H9 (cell line): ENCODE results near the gene KCNK10. TPM values are rescaled to one million over a fixed set of nuclear protein-coding genes. Genes with fewer than 3 reads are reported as not detected.

Experiments used
- DNase-seq: peaks from one replicate; pipeline ENCODE4 v3.0.0-alpha.2; 2017
- H2AFZ ChIP-seq: one replicate; pipeline ENCODE4 v1.6.1; 2013; ENCODE audit warnings: mild to moderate bottlenecking, low read length, control low read depth, moderate library complexity
- H2AK5ac ChIP-seq: 2 replicates; pipeline ENCODE4 v1.6.1; 2013; ENCODE audit warnings: low read length, control low read depth, mixed read lengths; ENCODE audit not compliant: insufficient read length
- H2BK120ac ChIP-seq: one replicate; pipeline ENCODE4 v1.6.1; 2013; ENCODE audit warnings: low read depth, mild to moderate bottlenecking, low read length, control low read depth, inconsistent platforms; ENCODE audit not compliant: poor library complexity, severe bottlenecking
- H2BK12ac ChIP-seq: 2 replicates; pipeline ENCODE4 v1.6.1; 2013; ENCODE audit warnings: low read length, control low read depth, mixed read lengths, low read depth; ENCODE audit not compliant: insufficient read length
- H2BK15ac ChIP-seq: 2 replicates; pipeline ENCODE4 v1.6.1; 2013; ENCODE audit warnings: low read depth, low read length, control low read depth
- H2BK20ac ChIP-seq: one replicate; pipeline ENCODE4 v1.6.1; 2013; ENCODE audit warnings: low read depth, mild to moderate bottlenecking, low read length, control low read depth, inconsistent platforms; ENCODE audit not compliant: poor library complexity, severe bottlenecking
- H2BK5ac ChIP-seq: 2 replicates; pipeline ENCODE4 v1.6.1; 2013; ENCODE audit warnings: low read length, control low read depth, mixed read lengths; ENCODE audit not compliant: insufficient read length
- H3K14ac ChIP-seq: 2 replicates; pipeline ENCODE4 v1.6.1; 2013; ENCODE audit warnings: low read length, control low read depth; ENCODE audit not compliant: insufficient read depth
- H3K18ac ChIP-seq: 2 replicates; pipeline ENCODE4 v1.6.1; 2013; ENCODE audit warnings: low read depth, mild to moderate bottlenecking, mixed read lengths, low read length, control low read depth; ENCODE audit not compliant: insufficient read length
- H3K23ac ChIP-seq: 2 replicates; pipeline ENCODE4 v1.6.1; 2013; ENCODE audit warnings: low read length, control low read depth, mixed read lengths, low read depth; ENCODE audit not compliant: insufficient read length
- H3K23me2 ChIP-seq: 2 replicates; pipeline ENCODE4 v1.6.1; 2013; ENCODE audit warnings: low read depth, mild to moderate bottlenecking, mixed read lengths, low read length, control low read depth; ENCODE audit not compliant: insufficient read length, poor library complexity, severe bottlenecking
- H3K27ac ChIP-seq: 2 replicates; pipeline ENCODE4 v1.5.1; 2013; ENCODE audit warnings: low read length, control low read depth, mixed read lengths, low read depth; ENCODE audit not compliant: insufficient read length
- H3K27me3 ChIP-seq: 2 replicates; pipeline ENCODE4 v1.6.1; 2013; ENCODE audit warnings: low read length, control low read depth, inconsistent platforms; ENCODE audit not compliant: insufficient read depth
- H3K4ac ChIP-seq: 2 replicates; pipeline ENCODE4 v1.6.1; 2013; ENCODE audit warnings: low read depth, mild to moderate bottlenecking, control low read depth, inconsistent platforms, low read length, moderate library complexity
- H3K4me1 ChIP-seq: 2 replicates; pipeline ENCODE4 v1.6.1; 2013; ENCODE audit warnings: low read length, control low read depth, inconsistent platforms; ENCODE audit not compliant: insufficient read depth
- H3K4me2 ChIP-seq: 2 replicates; pipeline ENCODE4 v1.6.1; 2013; ENCODE audit warnings: low read length, control low read depth, mixed read lengths; ENCODE audit not compliant: insufficient read length, insufficient read depth
- H3K56ac ChIP-seq: 2 replicates; pipeline ENCODE4 v1.6.1; 2013; ENCODE audit warnings: low read depth, mild to moderate bottlenecking, mixed read lengths, low read length, control low read depth; ENCODE audit not compliant: insufficient read length
- H3K79me1 ChIP-seq: 2 replicates; pipeline ENCODE4 v1.6.1; 2013; ENCODE audit warnings: low read depth, mild to moderate bottlenecking, moderate library complexity, low read length, control low read depth, inconsistent platforms; ENCODE audit not compliant: insufficient read depth, poor library complexity, severe bottlenecking
- H3K79me2 ChIP-seq: 2 replicates; pipeline ENCODE4 v1.6.1; 2013; ENCODE audit warnings: low read length, control low read depth, inconsistent platforms; ENCODE audit not compliant: insufficient read depth
- H3K9ac ChIP-seq: 2 replicates; pipeline ENCODE4 v1.6.1; 2013; ENCODE audit warnings: low read length, control low read depth, mixed read lengths; ENCODE audit not compliant: insufficient read length; ENCODE audit errors: extremely low read depth
- H3K9me3 ChIP-seq: one replicate; pipeline ENCODE4 v1.6.1; 2013; ENCODE audit warnings: low read depth, low read length, inconsistent platforms; ENCODE audit not compliant: control insufficient read depth
- H3T11ph ChIP-seq: one replicate; pipeline ENCODE4 v1.6.1; 2013; ENCODE audit warnings: mild to moderate bottlenecking, low read length, control low read depth, inconsistent platforms
- H4K20me1 ChIP-seq: one replicate; pipeline ENCODE4 v1.6.1; 2013; ENCODE audit not compliant: control insufficient read depth, insufficient read length, insufficient read depth
- H4K5ac ChIP-seq: 2 replicates; pipeline ENCODE4 v1.6.1; 2013; ENCODE audit warnings: low read depth, mild to moderate bottlenecking, mixed read lengths, low read length, control low read depth; ENCODE audit not compliant: insufficient read length
- H4K8ac ChIP-seq: replicated peaks from 2 replicates; pipeline ENCODE4 v1.6.1; 2013; ENCODE audit warnings: low read length, control low read depth, mixed read lengths, low read depth; ENCODE audit not compliant: insufficient read length
- H4K91ac ChIP-seq: 2 replicates; pipeline ENCODE4 v1.6.1; 2013; ENCODE audit warnings: low read depth, mild to moderate bottlenecking, moderate library complexity, mixed read lengths, low read length, control low read depth; ENCODE audit not compliant: insufficient read length
- H3K27ac Mint-ChIP-seq, 3 experiments: 2 replicates in 2 of 3; 3 replicates in 1 of 3; pipeline ENCODE4 v1.8.0; 2020 to 2021; ENCODE audit warnings: mixed read lengths in 3 of 3, mild to moderate bottlenecking in 1 of 3, moderate library complexity in 1 of 3
- H3K27me3 Mint-ChIP-seq: 2 replicates; pipeline ENCODE4 v1.8.0; 2021; ENCODE audit warnings: low read depth, mild to moderate bottlenecking, moderate library complexity, mixed read lengths
- H3K36me3 Mint-ChIP-seq, 3 experiments: 2 replicates in 2 of 3; 3 replicates in 1 of 3; pipeline ENCODE4 v1.8.0; 2020 to 2021; ENCODE audit warnings: low read depth in 3 of 3, mixed read lengths in 3 of 3; ENCODE audit not compliant: insufficient read depth in 1 of 3
- H3K4me1 Mint-ChIP-seq, 2 experiments: 2 replicates each; pipeline ENCODE4 v1.8.0; 2020; ENCODE audit warnings: mixed read lengths in 2 of 2
- H3K4me3 Mint-ChIP-seq, 2 experiments: 2 replicates in 1 of 2; 3 replicates in 1 of 2; pipeline ENCODE4 v1.8.0; 2020 to 2021; ENCODE audit warnings: mild to moderate bottlenecking in 2 of 2, mixed read lengths in 2 of 2, moderate library complexity in 1 of 2
- H3K9me3 Mint-ChIP-seq, 2 experiments: 2 replicates in 1 of 2; 3 replicates in 1 of 2; pipeline ENCODE4 v1.8.0; 2020; ENCODE audit warnings: mild to moderate bottlenecking in 2 of 2, mixed read lengths in 2 of 2, moderate library complexity in 1 of 2
- CTCF ChIP-seq: fragments of 200-600 bp; sonication (generic); conservative IDR thresholded peaks from 3 replicates; pipeline ENCODE4 v1.8.0; 2021; ENCODE audit warnings: antibody characterized with exemption, mild to moderate bottlenecking
- WGBS: extraction: QIAGEN DNeasy Blood & Tissue Kit; methylation state at CpG from one replicate; pipeline ENCODE4 v1.1.7; 2013; ENCODE audit warnings: missing lambda C conversion rate, low lambda C conversion rate, mixed read lengths; ENCODE audit not compliant: insufficient read length; ENCODE audit errors: extremely low coverage; 5-methylcytosine and 5-hydroxymethylcytosine counted together
- total RNA-seq: library from RNA; stranded (reverse); gene quantifications from 2 replicates; pipeline ENCODE4 v1.2.1, GENCODE V29; 2021

The KCNK10 gene
- total RNA-seq, 1 experiment from 2014 or later: 0.33 TPM

GRCh38 chr14:88179716-88180115 lies 143.4 kb downstream of the KCNK10 start:
- no peaks in the 10 kb centered on the region; the same call in 1 of the 2 replicates for H3K4me1 ChIP-seq
- H3K18ac ChIP-seq: no peak overlapping the region
- H3K27me3 Mint-ChIP-seq: no peaks in the 10 kb centered on the region
- H3K4me1 Mint-ChIP-seq: peaks cover 4 to 5% of the 10 kb centered on the region in 2 experiments
- no CpG with 5 or more reads among the region's 6 CpGs for WGBS
- no peak overlapping the region for H4K8ac ChIP-seq
- H3K4me2 ChIP-seq: no peak overlapping the region
- no peaks in the 10 kb centered on the region for H3K36me3 Mint-ChIP-seq
- H3K9me3 Mint-ChIP-seq: no peaks in the 10 kb centered on the region
- H3K79me1 ChIP-seq: no peaks in the 10 kb centered on the region
- H3K27ac ChIP-seq: no peak overlapping the region
- no peak overlapping the region for H3K56ac ChIP-seq
- no peak overlapping the region for H3K4ac ChIP-seq
- H2AK5ac ChIP-seq: no peak overlapping the region
- no peaks in the 10 kb centered on the region for H4K20me1 ChIP-seq
- H3K14ac ChIP-seq: no peak overlapping the region
- H3K9me3 ChIP-seq: no peaks in the 10 kb centered on the region
- H4K5ac ChIP-seq: no peak overlapping the region
- no peak overlapping the region for H3K27ac Mint-ChIP-seq
- H3T11ph ChIP-seq: no peak overlapping the region
- DNase-seq: no peak
- no peaks in the 10 kb centered on the region for H3K79me2 ChIP-seq
- H2BK20ac ChIP-seq: no peak overlapping the region
- no peak overlapping the region for H3K23ac ChIP-seq
- no peak overlapping the region for H2AFZ ChIP-seq
- H4K91ac ChIP-seq: no peak overlapping the region
- no peak overlapping the region for H3K9ac ChIP-seq
- H2BK12ac ChIP-seq: no peak overlapping the region
- no peaks in the 10 kb centered on the region for H3K23me2 ChIP-seq
- no peak overlapping the region for H2BK15ac ChIP-seq
- H2BK5ac ChIP-seq: no peak overlapping the region
- no peaks in the 10 kb centered on the region for H3K27me3 ChIP-seq
- H3K4me3 Mint-ChIP-seq: no peak overlapping the region
- TF ChIP-seq CTCF: no peak
- H2BK120ac ChIP-seq: no peak overlapping the region
